DMS114 treated with DMSO at 0.1 percent for 48 hours (cell line): ENCODE data around the gene ELAPOR1.

Experiments used
- DNase-seq: peaks from one replicate; lab custom pipeline; 2025; ENCODE audit not compliant: unreplicated experiment; lab: John Stamatoyannopoulos, UW

The ELAPOR1 gene

GRCh38 chr1:109096120-109096519, 17.8 kb upstream of the ELAPOR1 start:
- no peak for DNase-seq

- DNase-seq = peak; percentile 95
These were observed 13.8 kb upstream of the ELAPOR1 start for GRCh38 chr1:109099938-109100773.

GRCh38 chr1:109104364-109105151, 9.4 kb upstream of the ELAPOR1 start:
- no peak for DNase-seq

GRCh38 chr1:109105881-109106280, 8.0 kb upstream of the ELAPOR1 start:
- DNase-seq = no peak

- no peak for DNase-seq
These were observed 6.1 kb upstream of the ELAPOR1 start for GRCh38 chr1:109107785-109108184.

GRCh38 chr1:109109906-109110305, 4.0 kb upstream of the ELAPOR1 start:
- DNase-seq = no peak

GRCh38 chr1:109111386-109112055, 2.4 kb upstream of the ELAPOR1 start:
- no peak for DNase-seq

GRCh38 chr1:109112056-109112651, 1.8 kb upstream of the ELAPOR1 start:
- DNase-seq = peak; percentile 45

- peak; percentile 84 for DNase-seq
These were observed 1.1 kb upstream of the ELAPOR1 start for GRCh38 chr1:109112652-109113285.

GRCh38 chr1:109114342-109114674, 393 bp downstream of the ELAPOR1 start:
- no peak for DNase-seq

GRCh38 chr1:109115685-109116084, 1.8 kb downstream of the ELAPOR1 start:
- no peak for DNase-seq

GRCh38 chr1:109116286-109116685, 2.4 kb downstream of the ELAPOR1 start:
- DNase-seq = no peak

- no peak for DNase-seq
These were observed 4.2 kb downstream of the ELAPOR1 start for GRCh38 chr1:109118089-109118488.

- DNase-seq = no peak
These were observed 6.4 kb downstream of the ELAPOR1 start for GRCh38 chr1:109120356-109120755.

GRCh38 chr1:109131059-109131458, 17.1 kb downstream of the ELAPOR1 start:
- DNase-seq = no peak

- DNase-seq = no peak
These were observed 17.9 kb downstream of the ELAPOR1 start for GRCh38 chr1:109131800-109132199.

- no peak for DNase-seq
These were observed 19.2 kb downstream of the ELAPOR1 start for GRCh38 chr1:109133002-109133706.

GRCh38 chr1:109133815-109134214, 19.9 kb downstream of the ELAPOR1 start:
- no peak for DNase-seq

- DNase-seq = no peak
These were observed 20.5 kb downstream of the ELAPOR1 start for GRCh38 chr1:109134423-109134822.

GRCh38 chr1:109135940-109136339, 22.0 kb downstream of the ELAPOR1 start:
- DNase-seq = no peak
